Epithelial cell of esophagus (primary cell): ENCODE results near the gene AGBL1.
A peak's percentile ranks its signal among the peaks of the same experiment; 100 is the strongest.
"Not testable (repeated sequence)": the region's sequence is repeated elsewhere in the genome, so short reads cannot be mapped to it uniquely, and the experiment has no call there.

Source experiments
- DNase-seq: peaks from one replicate; pipeline ENCODE4 v3.0.0; 2010; ENCODE audit warnings: low read depth
- H3K4me3 ChIP-seq: 2 replicates; pipeline ENCODE4 v1.5.1; 2011; ENCODE audit warnings: mild to moderate bottlenecking, low read length, control low read depth
- CTCF ChIP-seq: IDR thresholded peaks from 2 replicates; pipeline ENCODE4 v1.5.1; 2011; ENCODE audit warnings: low read depth, mild to moderate bottlenecking, low read length, control low read depth, inconsistent platforms; ENCODE audit not compliant: insufficient read depth; ENCODE audit errors: missing control alignments

The AGBL1 gene

GRCh38 chr15:86872782-86873181 is 793.1 kb downstream of the AGBL1 start:
- no peak for TF ChIP-seq CTCF
- no peak for DNase-seq
- no peak overlapping the region for H3K4me3 ChIP-seq

- H3K4me3 ChIP-seq = no peak overlapping the region
- TF ChIP-seq CTCF = no peak
- DNase-seq = no peak
Observed at GRCh38 chr15:86875067-86875466, 795.4 kb downstream of the AGBL1 start.

GRCh38 chr15:86876387-86876944 is 796.8 kb downstream of the AGBL1 start:
- no peak for DNase-seq
- no peak for TF ChIP-seq CTCF
- no peak overlapping the region for H3K4me3 ChIP-seq

- H3K4me3 ChIP-seq = no peak overlapping the region
- peak; percentile 20 for DNase-seq
- no peak for TF ChIP-seq CTCF
Observed at GRCh38 chr15:86877171-86877631, 797.5 kb downstream of the AGBL1 start.

- not testable (repeated sequence) for DNase-seq
Observed at GRCh38 chr15:86878844-86879243, 799.2 kb downstream of the AGBL1 start.

GRCh38 chr15:86879250-86880229 is 799.9 kb downstream of the AGBL1 start:
- DNase-seq = no peak
- no peak for TF ChIP-seq CTCF
- H3K4me3 ChIP-seq = no peak overlapping the region

More at GRCh38 chr15:86878844-86879243, 799.2 kb downstream of the AGBL1 start:
- not testable (repeated sequence) for H3K4me3 ChIP-seq

GRCh38 chr15:86885616-86886015 is 805.9 kb downstream of the AGBL1 start:
- no peak for DNase-seq
- TF ChIP-seq CTCF = no peak
- no peak overlapping the region for H3K4me3 ChIP-seq
